GM18519 (cell line): ENCODE data around the gene TTC4.

ENCODE experiments used
- ATAC-seq: cut with Tn5 transposase; IDR thresholded peaks from one replicate; pipeline ENCODE4 v1.9.1; 2021; ENCODE audit warnings: mild to moderate bottlenecking, moderate library complexity; ENCODE audit not compliant: unreplicated experiment, low FRiP score

The TTC4 gene

GRCh38 chr1:54701996-54702395, 13.7 kb upstream of the TTC4 start:
- no peak for ATAC-seq

GRCh38 chr1:54703471-54703870, 12.2 kb upstream of the TTC4 start:
- no peak for ATAC-seq

- no peak for ATAC-seq
These were observed 10.5 kb upstream of the TTC4 start for GRCh38 chr1:54705153-54705552.

- ATAC-seq = no peak
These were observed 9.2 kb upstream of the TTC4 start for GRCh38 chr1:54706419-54706818.

GRCh38 chr1:54708385-54708784, 7.3 kb upstream of the TTC4 start:
- no peak for ATAC-seq

GRCh38 chr1:54709547-54710292, 5.9 kb upstream of the TTC4 start:
- ATAC-seq = no peak

GRCh38 chr1:54710434-54710833, 5.2 kb upstream of the TTC4 start:
- no peak for ATAC-seq

GRCh38 chr1:54710841-54711240, 4.8 kb upstream of the TTC4 start:
- no peak for ATAC-seq

GRCh38 chr1:54711536-54711935, 4.1 kb upstream of the TTC4 start:
- no peak for ATAC-seq

GRCh38 chr1:54714881-54715492, 674 bp upstream of the TTC4 start:
- no peak for ATAC-seq

- no peak for ATAC-seq
These were observed 812 bp downstream of the TTC4 start for GRCh38 chr1:54716299-54717047.

- no peak for ATAC-seq
These were observed 6.1 kb downstream of the TTC4 start for GRCh38 chr1:54721719-54722118.

GRCh38 chr1:54723985-54724384, 8.3 kb downstream of the TTC4 start:
- ATAC-seq = no peak

- no peak for ATAC-seq
These were observed 9.1 kb downstream of the TTC4 start for GRCh38 chr1:54724771-54725170.

GRCh38 chr1:54728027-54728426, 12.4 kb downstream of the TTC4 start:
- ATAC-seq = no peak

- no peak for ATAC-seq
These were observed 21.0 kb downstream of the TTC4 start for GRCh38 chr1:54736685-54737084.

- ATAC-seq = no peak
These were observed 22.6 kb downstream of the TTC4 start for GRCh38 chr1:54738244-54738643.

- no peak for ATAC-seq
These were observed 25.9 kb downstream of the TTC4 start for GRCh38 chr1:54741531-54741930.

- ATAC-seq = no peak
These were observed 26.6 kb downstream of the TTC4 start for GRCh38 chr1:54742282-54742681.

- ATAC-seq = no peak
These were observed 28.0 kb downstream of the TTC4 start for GRCh38 chr1:54743416-54744226.

- no peak for ATAC-seq
These were observed 29.0 kb downstream of the TTC4 start for GRCh38 chr1:54744696-54745095.
